ENCODE measurements around the gene DLGAP1.

DLGAP1 gene

DNA sequence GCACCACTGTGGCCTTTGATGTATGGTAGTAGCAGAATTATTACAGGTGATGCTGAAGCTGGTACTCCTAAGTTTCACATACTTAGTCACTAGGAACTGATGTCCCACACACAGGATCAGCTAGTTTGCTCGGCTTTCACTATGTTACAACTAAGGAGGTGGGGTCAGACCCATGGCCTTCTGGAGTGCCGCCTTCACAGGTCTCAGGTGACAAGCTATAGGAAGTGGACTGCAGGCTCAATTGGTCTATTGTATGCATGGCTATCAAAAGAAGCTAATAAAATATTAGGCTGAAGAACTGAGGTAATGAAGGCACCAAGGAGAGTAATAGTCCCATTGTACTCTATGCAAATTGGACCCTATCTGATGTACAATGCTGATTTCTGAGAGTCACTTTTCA lies 170.6 kb downstream of the DLGAP1 start:
- no peak for DNase-seq

- DNase-seq, result no peak
Observed at GRCh38 chr18:4283746-4284291, 171.3 kb downstream of the DLGAP1 start.

DNA sequence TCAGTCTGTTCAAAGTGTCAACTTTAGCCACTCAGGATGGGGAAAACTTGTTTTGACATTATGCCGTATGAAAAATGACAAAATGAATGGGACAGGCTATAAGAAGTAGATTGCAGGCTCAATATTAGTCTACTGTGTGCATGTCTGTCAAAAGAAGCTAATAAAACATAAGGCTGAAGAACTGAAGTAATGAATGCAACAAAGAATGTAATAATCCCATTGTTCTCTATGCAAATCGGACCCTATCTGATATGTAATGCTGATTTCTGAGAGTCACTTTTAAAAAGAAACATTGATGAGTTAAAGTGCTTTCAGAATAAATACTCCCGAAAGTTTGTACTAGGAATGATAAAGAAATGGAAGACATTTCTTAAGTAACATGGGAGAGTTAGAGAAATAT lies 172.2 kb downstream of the DLGAP1 start:
- no peak for DNase-seq

GRCh38 chr18:4276953-4277585 lies 178.0 kb downstream of the DLGAP1 start:
- DNase-seq, result no peak

DNA sequence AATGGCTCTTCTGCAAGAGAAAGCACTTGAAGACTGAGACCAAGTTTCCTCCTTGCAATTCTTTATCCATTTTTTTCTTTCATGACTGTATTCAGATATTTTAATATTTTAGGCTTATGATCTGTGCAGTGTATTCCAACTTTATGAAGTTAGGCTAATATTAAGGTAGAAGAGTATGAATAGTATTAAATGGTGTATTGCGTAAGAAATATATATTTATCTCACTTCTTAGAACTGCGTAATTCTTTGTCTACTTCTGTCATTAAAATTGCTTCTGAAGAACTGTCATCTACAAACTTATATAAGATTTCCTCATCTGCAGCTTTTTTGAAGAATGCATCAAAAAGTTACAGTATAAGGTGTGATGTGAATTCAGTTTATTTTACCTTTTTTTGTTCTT lies 183.2 kb downstream of the DLGAP1 start:
- DNase-seq, result no peak

- DNase-seq, result no peak
Observed at GRCh38 chr18:4270988-4271387, 184.1 kb downstream of the DLGAP1 start.

- DNase-seq, result no peak
Observed at GRCh38 chr18:4270016-4270415, 185.1 kb downstream of the DLGAP1 start.

DNA sequence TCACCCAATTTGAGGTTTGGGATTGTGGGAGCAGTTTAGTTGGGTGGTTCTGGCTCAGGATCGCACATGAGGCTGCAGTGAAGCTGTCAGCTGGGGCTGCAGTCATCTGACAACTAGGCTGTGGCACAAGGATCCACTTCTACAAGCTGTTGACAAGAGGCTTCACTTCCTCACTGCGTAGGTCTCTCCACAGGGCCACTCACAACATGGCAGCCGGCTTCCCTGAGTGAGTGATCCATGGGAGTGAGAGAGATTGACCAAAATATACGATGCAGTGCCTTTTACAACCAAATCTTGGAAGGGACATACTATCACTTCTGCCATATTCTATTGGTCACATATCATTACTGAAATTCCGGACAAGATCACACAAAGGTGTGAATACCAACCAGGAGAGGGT lies 187.5 kb downstream of the DLGAP1 start:
- no peak for DNase-seq

GRCh38 chr18:4264347-4264791 lies 190.7 kb downstream of the DLGAP1 start:
- no peak for DNase-seq

GRCh38 chr18:4260107-4260506 lies 195.0 kb downstream of the DLGAP1 start:
- no peak for DNase-seq

GRCh38 chr18:4256766-4257417 lies 198.2 kb downstream of the DLGAP1 start:
- DNase-seq, result no peak

DNA sequence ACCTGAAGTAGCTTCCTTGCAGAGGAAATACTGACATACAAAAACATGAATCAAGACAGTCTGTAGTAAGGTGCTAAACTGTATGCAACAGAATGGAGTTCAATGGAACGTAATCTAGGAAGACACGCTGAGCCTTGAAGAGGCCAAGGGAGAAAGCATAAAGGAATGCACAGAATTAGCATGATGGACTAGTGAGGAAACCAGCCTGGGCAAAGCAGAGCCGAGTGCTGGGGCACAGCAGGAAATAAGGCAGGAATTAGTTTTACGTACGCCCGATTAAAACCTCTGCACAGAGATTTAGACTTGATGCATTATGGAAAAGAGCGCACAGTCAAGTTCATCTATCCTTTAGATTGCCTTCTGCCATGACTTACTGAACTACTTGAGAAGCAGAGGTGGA lies 200.3 kb downstream of the DLGAP1 start:
- DNase-seq, result no peak

GRCh38 chr18:4252829-4253228 lies 202.3 kb downstream of the DLGAP1 start:
- DNase-seq, result no peak

- no peak for DNase-seq
Observed at GRCh38 chr18:4251873-4252272, 203.2 kb downstream of the DLGAP1 start.

DNA sequence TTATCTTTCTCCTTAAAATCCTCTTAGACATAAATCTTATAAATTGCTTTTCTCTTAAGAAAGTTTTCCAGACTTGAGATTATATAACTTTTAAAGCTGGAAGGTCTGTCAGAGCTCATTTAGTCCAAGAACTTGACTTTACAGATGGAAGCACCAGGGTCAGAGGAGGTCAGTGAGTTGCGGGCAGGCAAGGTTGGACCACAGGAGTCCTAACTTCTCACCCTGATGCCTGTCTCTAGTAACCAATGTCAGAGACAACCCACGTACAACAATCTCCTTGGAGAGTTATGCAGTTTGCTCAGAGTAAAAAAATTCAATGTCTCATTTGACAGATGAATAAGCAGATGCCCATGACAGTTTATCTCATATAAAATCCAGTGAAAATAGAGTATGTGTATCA lies 203.9 kb downstream of the DLGAP1 start:
- DNase-seq, result no peak

DNA sequence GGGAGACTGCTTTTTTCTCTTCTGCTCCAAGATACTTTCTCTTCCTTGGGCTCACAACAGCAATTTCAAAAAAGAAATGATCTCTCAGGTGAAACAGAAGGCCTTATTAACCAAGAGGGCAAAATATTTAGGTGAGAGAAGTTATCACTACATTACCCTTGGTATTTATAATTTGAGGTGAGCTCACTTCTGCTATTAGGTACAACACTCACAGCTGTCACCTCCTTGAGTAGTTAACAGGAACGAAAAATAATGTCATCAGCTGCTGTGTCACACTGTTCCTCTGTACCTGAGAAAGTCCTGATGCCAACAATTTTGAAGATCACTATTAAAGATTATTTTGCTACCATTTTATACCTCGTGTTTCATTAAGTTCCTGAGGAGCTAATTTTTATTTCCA lies 205.0 kb downstream of the DLGAP1 start:
- no peak for DNase-seq

GRCh38 chr18:4248686-4249085 lies 206.4 kb downstream of the DLGAP1 start:
- DNase-seq, result no peak

- no peak for DNase-seq
Observed at GRCh38 chr18:4246374-4246773, 208.7 kb downstream of the DLGAP1 start.

- no peak for DNase-seq
Observed at GRCh38 chr18:4245456-4245855, 209.7 kb downstream of the DLGAP1 start.

- no peak for DNase-seq
Observed at GRCh38 chr18:4242431-4243161, 212.5 kb downstream of the DLGAP1 start.

GRCh38 chr18:4241090-4241617 lies 214.0 kb downstream of the DLGAP1 start:
- DNase-seq, result no peak

GRCh38 chr18:4238966-4239365 lies 216.1 kb downstream of the DLGAP1 start:
- no peak for DNase-seq

DNA sequence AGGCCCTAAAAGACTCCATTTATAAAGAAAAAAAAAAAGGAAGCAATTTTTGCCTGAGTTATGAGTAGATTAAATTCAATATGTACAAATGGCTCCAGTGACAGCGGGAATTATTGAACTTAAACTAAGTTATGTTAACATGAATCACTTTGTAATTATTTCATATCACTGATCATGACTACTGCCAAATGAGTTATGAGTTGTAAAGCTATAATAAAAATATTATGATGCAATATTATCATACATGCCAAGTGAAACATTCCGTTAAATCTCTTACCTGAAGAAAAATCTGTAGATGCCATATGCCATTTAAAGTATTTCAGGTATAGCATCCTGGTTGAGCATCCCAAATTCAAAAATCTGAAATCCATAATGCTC lies 217.5 kb downstream of the DLGAP1 start:
- no peak for DNase-seq

Data from activated gamma-delta T cell (primary cell).